GM12801 (cell line): ENCODE results near the gene TAF11L9.
"Not testable (repeated sequence)": the region's sequence is repeated elsewhere in the genome, so short reads cannot be mapped to it uniquely, and the experiment has no call there.

ENCODE experiments used
- CTCF ChIP-seq: IDR thresholded peaks from one replicate; pipeline ENCODE4 v1.5.1; 2011; ENCODE audit warnings: control low read depth; ENCODE audit not compliant: insufficient read length; ENCODE audit errors: extremely low read depth

TAF11L9 gene

GRCh38 chr5:17604951-17605350, 10.8 kb upstream of the TAF11L9 start:
- TF ChIP-seq CTCF, result no peak

- not testable (repeated sequence) for TF ChIP-seq CTCF
Observed at GRCh38 chr5:17603880-17604279, 9.7 kb upstream of the TAF11L9 start, which contains the start of gene TAF11L11. TAF11L11 (plus strand) TSS chr5:17604183.

GRCh38 chr5:17597728-17598127, 3.5 kb upstream of the TAF11L9 start, which contains the start of gene TAF11L10:
TAF11L10 (minus strand) TSS chr5:17597828.
- TF ChIP-seq CTCF, result not testable (repeated sequence)

GRCh38 chr5:17590860-17591259, 3.3 kb downstream of the TAF11L9 start, which contains the start of gene TAF11L8:
TAF11L8 (minus strand) TSS chr5:17590960.
- TF ChIP-seq CTCF, result not testable (repeated sequence)

- not testable (repeated sequence) for TF ChIP-seq CTCF
Observed at GRCh38 chr5:17585658-17586057, 8.5 kb downstream of the TAF11L9 start, which contains the start of gene TAF11L7. TAF11L7 (minus strand) TSS chr5:17585758.
